ENCODE results near the gene MFSD8.

- TF ChIP-seq POLR2A (IDR thresholded peaks at IDR 0.05): no peak
- TF ChIP-seq CTCF (IDR thresholded peaks at IDR 0.05): no peak
- TF ChIP-seq POLR2AphosphoS5 (IDR thresholded peaks at IDR 0.05): peak in 1 of 4 donors; percentile 85
- no peak for TF ChIP-seq EP300 (IDR thresholded peaks at IDR 0.05)
Measured at GRCh38 chr4:127880763-127881562, 84.0 kb downstream of the MFSD8 start, which contains the start of gene PLK4.

All from sigmoid colon (tissue), 4 donors.